ENCODE measurements around the gene SCFD1.
"Not testable (repeated sequence)": the region's sequence is repeated elsewhere in the genome, so short reads cannot be mapped to it uniquely, and the experiment has no call there.

The SCFD1 gene, protein sequence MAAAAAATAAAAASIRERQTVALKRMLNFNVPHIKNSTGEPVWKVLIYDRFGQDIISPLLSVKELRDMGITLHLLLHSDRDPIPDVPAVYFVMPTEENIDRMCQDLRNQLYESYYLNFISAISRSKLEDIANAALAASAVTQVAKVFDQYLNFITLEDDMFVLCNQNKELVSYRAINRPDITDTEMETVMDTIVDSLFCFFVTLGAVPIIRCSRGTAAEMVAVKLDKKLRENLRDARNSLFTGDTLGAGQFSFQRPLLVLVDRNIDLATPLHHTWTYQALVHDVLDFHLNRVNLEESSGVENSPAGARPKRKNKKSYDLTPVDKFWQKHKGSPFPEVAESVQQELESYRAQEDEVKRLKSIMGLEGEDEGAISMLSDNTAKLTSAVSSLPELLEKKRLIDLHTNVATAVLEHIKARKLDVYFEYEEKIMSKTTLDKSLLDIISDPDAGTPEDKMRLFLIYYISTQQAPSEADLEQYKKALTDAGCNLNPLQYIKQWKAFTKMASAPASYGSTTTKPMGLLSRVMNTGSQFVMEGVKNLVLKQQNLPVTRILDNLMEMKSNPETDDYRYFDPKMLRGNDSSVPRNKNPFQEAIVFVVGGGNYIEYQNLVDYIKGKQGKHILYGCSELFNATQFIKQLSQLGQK

DNA sequence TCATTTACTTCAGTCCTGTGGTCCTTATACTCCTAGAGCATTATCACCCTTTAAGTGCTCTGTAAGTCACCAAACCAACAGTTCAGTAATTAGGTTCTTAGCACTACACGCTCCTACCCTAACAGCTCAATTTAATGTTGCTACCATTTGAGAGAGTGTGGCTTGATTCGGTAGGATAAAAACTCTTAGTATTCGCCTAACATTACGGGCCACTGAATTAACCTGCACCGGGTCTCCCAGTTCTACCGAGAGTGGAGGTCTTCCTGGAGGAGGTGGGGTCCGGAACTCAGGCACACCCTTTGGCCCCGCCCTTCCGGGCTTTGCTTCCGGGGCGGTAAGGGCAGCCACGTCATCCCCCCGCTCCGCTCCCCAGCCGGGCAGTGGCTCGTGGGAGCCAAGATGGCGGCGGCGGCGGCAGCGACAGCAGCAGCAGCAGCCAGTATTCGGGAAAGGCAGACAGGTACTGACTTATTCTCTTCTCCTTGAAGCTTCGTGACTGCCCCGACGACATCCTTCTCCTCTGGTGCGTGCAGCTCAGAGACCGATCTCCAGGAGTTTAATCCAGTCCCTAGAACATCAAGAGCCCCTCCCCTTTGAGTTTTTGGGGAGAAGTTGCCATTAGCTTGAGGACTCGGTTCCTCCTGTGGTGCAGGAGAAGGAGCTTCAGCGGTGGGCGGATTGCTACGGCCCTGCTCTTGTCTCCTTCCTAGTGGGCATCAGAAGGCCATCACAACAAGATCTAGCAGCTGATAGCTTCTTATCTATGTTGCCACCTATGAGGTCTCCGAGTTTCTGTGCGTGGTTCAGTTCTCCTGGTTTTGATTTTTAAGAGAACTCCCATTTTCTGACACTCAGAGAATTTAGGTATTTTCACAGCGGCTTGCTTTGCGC lies at the start of gene SCFD1:
TSS of gene SCFD1 (plus strand) at position 380 of the 891 bp plus-strand sequence. CDS start at position 400, 20 bp downstream.
- peak; percentile 93 to 98 for DNase-seq

- no peak for DNase-seq
These were observed 49.3 kb upstream of the SCFD1 start for GRCh38 chr14:30572771-30573170.

GRCh38 chr14:30573226-30573814 lies 48.8 kb upstream of the SCFD1 start:
- no peak for DNase-seq

GRCh38 chr14:30573966-30574365 lies 48.2 kb upstream of the SCFD1 start:
- no peak for DNase-seq

DNA sequence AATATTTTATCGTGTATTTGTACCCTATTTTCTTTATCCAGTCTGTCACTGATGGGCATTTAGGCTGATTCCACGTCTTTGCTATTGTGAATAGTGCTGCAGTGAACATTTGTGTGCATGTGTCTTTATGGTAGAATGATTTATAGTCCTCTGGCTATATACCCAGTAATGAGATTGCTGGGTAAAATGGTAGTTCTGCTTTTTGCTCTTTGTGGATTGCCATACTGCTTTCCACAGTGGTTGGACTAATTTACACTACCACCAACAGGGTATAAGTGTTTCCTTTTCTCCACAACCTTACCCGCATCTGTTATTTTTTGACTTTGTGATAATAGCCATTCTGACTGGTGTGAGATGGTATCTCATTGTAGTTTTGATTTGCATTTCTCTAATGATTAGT lies 47.3 kb upstream of the SCFD1 start:
- DNase-seq: not testable (repeated sequence)

DNA sequence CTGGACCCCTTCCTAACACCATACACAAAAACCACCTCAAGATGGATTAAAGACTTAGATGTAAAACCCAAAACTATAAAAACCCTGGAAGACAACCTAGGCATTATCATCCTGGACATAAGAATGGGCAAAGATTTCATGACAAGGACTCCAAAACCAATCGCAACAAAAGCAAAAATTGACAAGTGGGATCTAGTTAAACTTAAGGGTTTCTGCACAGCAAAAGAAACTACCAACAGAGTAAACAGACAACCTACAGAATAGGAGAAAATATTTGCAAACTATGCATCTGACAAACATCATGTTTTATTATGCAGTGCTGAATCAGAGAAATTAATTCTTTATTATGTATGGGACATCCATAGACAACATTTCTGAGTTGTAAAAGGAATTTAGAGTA lies 45.8 kb upstream of the SCFD1 start:
- not testable (repeated sequence) for DNase-seq

GRCh38 chr14:30580616-30581282 lies 41.4 kb upstream of the SCFD1 start:
- DNase-seq: no peak

- DNase-seq: no peak
These were observed 40.9 kb upstream of the SCFD1 start for GRCh38 chr14:30581283-30581625.

- DNase-seq: no peak
These were observed 39.7 kb upstream of the SCFD1 start for GRCh38 chr14:30582376-30582775.

DNA sequence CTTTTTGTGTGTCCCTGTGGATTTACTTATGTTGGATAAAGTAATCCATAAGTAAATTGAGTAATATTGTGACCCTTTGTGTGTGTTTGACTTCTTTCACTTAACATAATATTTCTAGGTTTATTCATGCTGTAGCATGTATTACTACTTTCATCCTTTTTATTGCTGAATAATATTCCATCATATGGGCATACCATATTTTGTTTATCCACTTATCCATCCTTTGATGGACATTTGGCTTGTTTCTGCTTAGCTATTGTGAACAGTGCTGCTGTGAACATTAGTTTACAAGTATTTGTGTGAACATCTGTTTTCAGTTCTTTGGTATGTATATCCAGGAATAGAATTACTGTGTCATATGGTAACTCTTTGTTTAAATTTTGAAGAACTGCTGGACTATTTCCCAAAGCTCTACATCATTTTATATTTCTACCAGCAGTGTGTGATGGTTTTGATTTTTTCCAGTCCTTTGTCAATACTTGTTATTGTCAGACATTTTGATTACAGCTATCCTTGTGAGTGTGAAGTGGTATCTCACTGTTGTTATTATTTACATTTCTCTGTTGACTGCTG lies 38.0 kb upstream of the SCFD1 start:
- no peak for DNase-seq

- no peak for DNase-seq
These were observed 36.9 kb upstream of the SCFD1 start for GRCh38 chr14:30585204-30585603.

DNA sequence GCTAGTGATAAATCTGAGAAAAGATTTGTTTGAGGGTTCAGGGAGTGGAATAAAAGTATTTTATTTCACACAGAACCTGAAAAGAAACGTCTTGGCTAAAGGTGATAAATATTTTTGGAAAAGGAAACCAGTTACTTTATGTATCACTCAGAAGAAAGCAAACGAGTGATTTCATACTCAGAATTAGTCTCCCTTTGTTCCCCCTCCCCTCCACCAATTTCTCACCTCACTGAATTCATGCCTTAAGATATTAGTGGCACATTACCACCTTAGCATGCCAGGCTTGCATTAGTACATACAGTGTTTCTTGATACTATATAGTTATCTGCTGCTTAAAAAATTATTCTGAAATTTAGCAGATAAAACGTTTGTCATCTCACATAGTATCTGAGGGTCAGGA lies 35.0 kb upstream of the SCFD1 start:
- DNase-seq: no peak

GRCh38 chr14:30588873-30589272 lies 33.2 kb upstream of the SCFD1 start:
- no peak for DNase-seq

DNA sequence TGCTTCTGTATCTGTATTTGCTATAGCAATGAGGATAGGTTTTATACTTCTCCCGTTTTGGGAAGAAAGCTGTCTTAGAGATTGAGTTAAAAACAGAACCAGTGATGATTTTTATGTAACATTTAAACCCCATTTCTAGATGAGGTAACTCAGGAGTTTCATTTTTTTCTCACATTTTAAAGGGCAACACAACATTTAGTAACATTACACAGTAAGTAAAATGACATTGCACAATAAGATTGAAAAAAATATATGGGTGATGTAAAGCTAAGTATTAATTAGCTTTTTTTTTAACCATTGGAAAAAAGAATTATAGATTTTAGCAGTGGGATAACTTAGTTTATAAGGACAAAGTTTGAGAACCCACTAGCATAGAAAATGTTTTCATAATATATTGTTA lies 25.2 kb upstream of the SCFD1 start:
- no peak for DNase-seq

DNA sequence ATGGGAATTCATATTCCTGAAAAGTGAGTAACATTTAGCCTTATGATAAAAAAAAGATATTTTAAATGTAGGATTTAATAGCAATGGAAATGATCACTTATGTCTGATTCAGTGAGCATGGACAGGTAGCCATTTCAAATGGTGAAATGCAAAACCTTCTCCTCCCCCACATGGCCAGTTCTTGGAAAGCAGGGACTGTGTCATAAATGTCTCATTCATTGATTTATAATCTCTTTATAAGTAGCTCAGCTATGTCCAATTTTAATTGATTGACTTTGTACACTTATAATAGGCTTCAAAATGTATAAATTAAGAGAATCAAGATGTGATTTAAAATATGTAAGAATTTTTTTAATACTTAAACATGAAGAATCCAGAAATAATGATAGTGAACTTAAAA lies 24.6 kb upstream of the SCFD1 start:
- DNase-seq: peak in 1 of 2 experiments; percentile 2

DNA sequence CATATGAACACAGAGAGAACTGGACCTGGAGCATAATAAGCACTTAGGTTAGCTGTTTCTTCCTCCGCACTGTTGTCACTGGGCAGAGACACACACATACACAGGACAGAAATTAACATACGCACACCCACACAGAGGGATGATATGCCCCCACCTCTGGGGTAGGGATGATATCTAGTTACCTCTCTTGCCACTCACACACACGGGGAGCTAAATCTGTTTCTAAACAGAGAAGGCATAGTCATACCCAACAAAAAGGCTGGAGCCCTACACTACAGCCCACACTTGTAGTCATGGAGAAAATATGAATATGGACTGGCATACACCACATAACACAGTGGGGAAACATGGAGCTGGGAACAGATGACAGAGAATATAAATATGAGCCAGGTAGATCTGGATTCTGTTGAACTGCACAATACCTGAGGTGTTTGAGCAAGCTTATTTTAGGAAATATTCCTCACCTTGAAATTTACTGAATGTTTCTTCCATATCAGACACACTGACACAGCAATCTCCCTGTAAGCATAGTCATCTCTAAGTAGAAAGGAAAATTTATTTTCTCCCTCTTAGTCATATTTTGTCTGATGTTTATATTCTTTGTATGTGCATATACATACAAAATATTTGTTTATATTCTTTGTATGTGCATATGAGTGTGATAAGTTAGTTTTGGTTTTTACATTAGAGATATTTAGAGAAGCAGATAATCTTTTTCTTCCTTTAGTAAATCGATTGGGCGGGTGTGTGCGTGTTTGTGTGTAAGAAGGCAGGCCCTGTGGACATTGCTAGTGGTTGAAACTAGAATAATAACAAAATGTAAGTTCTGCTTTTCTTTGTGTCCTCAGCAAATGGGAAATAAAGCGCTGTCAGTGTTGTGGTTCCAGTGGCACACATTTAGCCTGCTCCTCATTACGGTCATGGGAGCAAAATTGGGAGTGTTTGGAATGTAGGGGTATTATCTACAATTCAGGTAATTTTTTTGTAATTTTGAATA lies 20.9 kb upstream of the SCFD1 start:
- no peak for DNase-seq

GRCh38 chr14:30603402-30603801 lies 18.7 kb upstream of the SCFD1 start:
- no peak for DNase-seq

DNA sequence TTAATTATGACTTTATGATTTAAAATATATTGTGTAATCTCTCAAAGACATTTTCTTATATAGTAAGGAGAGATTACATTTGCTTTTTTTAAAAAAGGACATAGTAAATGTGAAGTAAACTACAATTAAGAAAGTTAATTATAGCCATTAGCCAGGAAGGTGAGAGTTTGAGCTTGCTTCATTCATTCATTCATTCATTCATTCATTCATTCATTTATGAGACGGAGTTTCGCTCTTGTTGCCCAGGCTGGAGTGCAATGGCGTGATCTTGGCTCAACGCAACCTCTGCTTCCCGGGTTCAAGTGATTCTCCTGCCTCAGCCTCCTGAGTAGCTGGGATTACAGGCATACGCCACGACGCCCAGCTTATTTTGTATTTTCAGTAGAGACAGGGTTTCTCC lies 17.4 kb upstream of the SCFD1 start:
- not testable (repeated sequence) for DNase-seq

GRCh38 chr14:30607156-30607780 lies 14.9 kb upstream of the SCFD1 start:
- DNase-seq: no peak

DNA sequence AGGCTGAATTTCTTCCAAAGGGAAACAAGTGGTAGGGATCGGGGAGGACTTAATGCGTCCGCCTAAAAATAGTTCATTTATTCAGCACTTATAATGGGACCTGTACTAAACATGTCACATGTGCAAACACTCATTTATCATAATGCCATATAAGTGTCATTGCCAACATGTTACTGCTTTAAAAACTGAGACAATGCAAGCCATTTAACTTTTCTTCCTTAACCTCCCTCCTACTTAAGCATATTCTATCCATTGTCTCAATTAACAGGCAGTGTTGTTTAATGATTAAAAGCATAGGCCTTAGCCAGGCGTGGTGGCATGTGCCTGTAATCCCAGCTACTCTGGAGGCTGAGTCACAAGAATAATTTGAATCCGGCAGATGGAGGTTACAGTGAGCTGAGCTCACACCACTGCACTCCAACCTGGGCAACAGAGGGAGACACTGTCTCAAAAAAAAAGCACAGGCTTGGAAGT lies 13.5 kb upstream of the SCFD1 start:
- peak; percentile 66 to 85 for DNase-seq

Data from SHP77 (cell line).